Immature natural killer cell (primary cell): ENCODE measurements around the gene KRT74. TPM values are rescaled to one million over a fixed set of nuclear protein-coding genes. Genes with fewer than 3 reads are reported as not detected.

Source experiments
- DNase-seq, 3 donors: peaks; one replicate each; pipeline ENCODE4 v3.0.0; 2022; ENCODE audit warnings: mixed read lengths in 1 of 3
- H3K27ac Mint-ChIP-seq, 6 donors: one replicate each; pipeline ENCODE4 v1.8.0; 2020; ENCODE audit warnings: mixed read lengths in 6 of 6, mild to moderate bottlenecking in 5 of 6, inconsistent platforms in 4 of 6, moderate library complexity in 3 of 6
- H3K27me3 Mint-ChIP-seq, 3 donors: one replicate each; pipeline ENCODE4 v1.8.0; 2020 to 2021; ENCODE audit warnings: low read depth in 3 of 3, mild to moderate bottlenecking in 3 of 3, mixed read lengths in 3 of 3, moderate library complexity in 3 of 3, inconsistent platforms in 1 of 3
- H3K36me3 Mint-ChIP-seq, 3 donors: one replicate each; pipeline ENCODE4 v1.8.0; 2020; ENCODE audit warnings: mixed read lengths in 3 of 3, inconsistent platforms in 2 of 3, mild to moderate bottlenecking in 2 of 3
- H3K4me1 Mint-ChIP-seq, 2 donors: one replicate each; pipeline ENCODE4 v1.8.0; 2020; ENCODE audit warnings: inconsistent platforms in 2 of 2, mild to moderate bottlenecking in 2 of 2, mixed read lengths in 2 of 2, moderate library complexity in 1 of 2
- H3K4me3 Mint-ChIP-seq, 5 donors: one replicate each; pipeline ENCODE4 v1.8.0; 2020; ENCODE audit warnings: mild to moderate bottlenecking in 5 of 5, mixed read lengths in 5 of 5, inconsistent platforms in 3 of 5, moderate library complexity in 3 of 5
- H3K9me3 Mint-ChIP-seq, 6 donors: one replicate each; pipeline ENCODE4 v1.8.0; 2020; ENCODE audit warnings: mild to moderate bottlenecking in 6 of 6, mixed read lengths in 6 of 6, inconsistent platforms in 4 of 6, moderate library complexity in 3 of 6
- polyA plus RNA-seq, 3 donors: library from polyadenylated mRNA; unstranded; fragments of 300-500 nt; fragmentation: Illumina TruSeq; gene quantifications; one replicate each; pipeline ENCODE4 v1.2.3, GENCODE V29; 2021

The KRT74 gene
- polyA plus RNA-seq, 3 donors from 2014 or later, result not detected

DNA sequence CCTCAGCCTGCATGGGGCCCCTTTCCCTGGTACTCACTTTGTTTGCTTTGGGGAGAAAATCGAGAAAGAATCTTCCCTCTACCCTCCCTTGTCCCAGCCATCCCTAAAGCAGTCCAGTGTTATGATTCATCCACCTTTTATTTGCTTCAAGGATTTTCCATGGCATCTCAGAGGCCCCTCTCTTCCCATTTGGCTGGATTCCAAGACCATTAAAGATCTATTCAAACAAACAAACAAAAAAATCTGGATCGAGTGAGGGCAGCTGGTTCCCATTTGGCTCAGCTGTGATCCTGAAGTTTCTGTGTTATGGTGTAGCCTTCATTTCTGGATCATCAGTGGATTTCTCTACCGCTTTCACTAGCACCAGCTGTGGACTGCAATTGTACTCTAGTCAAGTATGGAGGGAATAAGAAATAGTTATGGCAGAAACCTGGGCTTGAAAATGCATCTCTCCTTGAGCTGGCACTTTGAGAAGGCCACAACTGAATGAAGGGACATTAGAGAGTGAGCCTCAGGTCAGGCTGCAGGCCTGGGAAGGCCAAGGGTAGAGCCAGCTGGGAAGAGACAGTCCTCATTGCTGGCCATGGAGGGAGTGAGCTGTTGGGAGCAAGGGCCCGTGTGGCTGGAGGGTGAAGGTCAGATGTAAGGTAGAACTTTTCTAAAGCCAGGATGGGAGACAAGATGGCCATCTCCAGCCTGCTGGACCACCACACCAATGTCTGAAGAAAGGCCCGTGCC lies 34.4 kb downstream of the KRT74 start:
- DNase-seq, result no peak
- H3K27me3 Mint-ChIP-seq, result peaks cover 2 to 5% (median 3%) of the 10 kb centered on the region in 3 donors
- H3K36me3 Mint-ChIP-seq, result peaks cover 0 to 4% (median 0%) of the 10 kb centered on the region in 3 donors
- peaks cover 10 to 19% of the 10 kb centered on the region in 2 donors for H3K4me1 Mint-ChIP-seq
- no peaks in the 10 kb centered on the region for H3K9me3 Mint-ChIP-seq
- H3K27ac Mint-ChIP-seq, result peak overlapping the region in 1 of 6 donors; percentile 30
- no peak overlapping the region for H3K4me3 Mint-ChIP-seq

DNA sequence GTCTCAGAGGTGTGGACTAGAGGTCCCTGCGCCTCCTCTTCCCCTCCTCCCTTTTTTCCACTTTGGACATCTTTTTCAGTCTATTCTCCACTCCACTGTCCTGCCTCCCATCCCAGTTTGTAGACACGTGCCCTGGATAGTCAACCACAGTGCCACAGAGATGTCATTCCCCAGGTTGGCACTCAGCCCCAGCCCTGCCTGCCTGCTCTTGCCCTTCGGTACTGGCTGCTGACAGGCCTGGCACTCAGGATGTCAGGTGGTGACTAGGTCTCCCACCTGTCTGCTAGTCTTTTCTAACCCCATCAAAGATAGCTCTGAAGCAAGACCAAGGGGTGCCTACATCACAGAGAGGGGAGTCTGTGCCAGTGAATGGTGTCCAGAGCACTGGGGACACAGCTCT lies 36.5 kb downstream of the KRT74 start:
- Mint-ChIP-seq H3K4me3 (no peak overlapping the region), H3K36me3 (no peaks in the 10 kb centered on the region), H3K4me1 (peaks cover 0 to 2% of the 10 kb centered on the region in 2 donors), H3K27ac (no peak overlapping the region), H3K9me3 (no peaks in the 10 kb centered on the region), H3K27me3 (peaks cover 0 to 6% (median 5%) of the 10 kb centered on the region in 3 donors)
- DNase-seq, result no peak

DNA sequence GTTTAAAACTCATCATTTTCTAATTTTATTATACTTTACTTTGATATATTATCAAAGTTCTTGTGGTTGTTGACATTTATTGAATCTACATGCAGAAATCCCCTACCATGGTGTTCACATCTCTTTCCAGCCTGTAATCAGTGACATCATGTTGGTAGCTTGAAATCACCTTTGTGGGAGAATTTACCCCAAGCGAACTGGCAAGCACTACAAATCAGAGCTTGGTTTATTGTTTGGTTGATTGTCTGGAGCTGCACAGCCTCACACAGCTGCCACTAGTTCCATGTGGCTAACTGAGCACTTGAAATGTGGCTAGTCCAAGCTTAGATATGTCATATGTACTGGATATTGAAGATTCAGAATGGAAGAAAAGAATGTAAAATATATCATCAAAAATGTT lies 38.1 kb downstream of the KRT74 start:
- Mint-ChIP-seq H3K27ac (no peak overlapping the region), H3K4me3 (no peak overlapping the region), H3K4me1 (no peaks in the 10 kb centered on the region), H3K36me3 (no peaks in the 10 kb centered on the region), H3K27me3 (peaks cover 0 to 5% (median 5%) of the 10 kb centered on the region in 3 donors), H3K9me3 (no peaks in the 10 kb centered on the region)
- DNase-seq, result no peak

DNA sequence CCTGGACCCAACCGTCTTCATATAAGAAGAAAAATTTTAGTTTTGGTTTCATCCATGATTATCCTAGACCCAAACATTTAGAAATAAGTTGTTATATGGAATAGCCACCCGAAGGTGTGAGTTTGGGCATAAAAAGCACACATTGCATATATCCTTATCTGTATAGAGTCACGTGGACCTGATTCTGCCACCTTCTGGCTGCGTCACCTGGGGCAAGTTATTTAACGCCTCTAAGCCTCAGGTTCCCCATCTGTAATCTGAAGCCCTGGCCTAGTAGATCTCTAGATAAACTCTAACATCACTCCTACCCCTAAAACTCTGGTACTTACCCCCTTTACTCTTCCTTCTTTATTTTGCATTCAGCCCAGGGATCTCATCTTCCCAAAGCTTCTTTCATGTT lies 39.2 kb downstream of the KRT74 start:
- H3K4me1 Mint-ChIP-seq, result no peaks in the 10 kb centered on the region
- H3K27ac Mint-ChIP-seq, result no peak overlapping the region
- peaks cover 3 to 8% (median 5%) of the 10 kb centered on the region in 3 donors for H3K27me3 Mint-ChIP-seq
- no peaks in the 10 kb centered on the region for H3K9me3 Mint-ChIP-seq
- H3K36me3 Mint-ChIP-seq, result peaks cover 0 to 4% (median 0%) of the 10 kb centered on the region in 3 donors
- no peak overlapping the region for H3K4me3 Mint-ChIP-seq
- DNase-seq, result no peak

DNA sequence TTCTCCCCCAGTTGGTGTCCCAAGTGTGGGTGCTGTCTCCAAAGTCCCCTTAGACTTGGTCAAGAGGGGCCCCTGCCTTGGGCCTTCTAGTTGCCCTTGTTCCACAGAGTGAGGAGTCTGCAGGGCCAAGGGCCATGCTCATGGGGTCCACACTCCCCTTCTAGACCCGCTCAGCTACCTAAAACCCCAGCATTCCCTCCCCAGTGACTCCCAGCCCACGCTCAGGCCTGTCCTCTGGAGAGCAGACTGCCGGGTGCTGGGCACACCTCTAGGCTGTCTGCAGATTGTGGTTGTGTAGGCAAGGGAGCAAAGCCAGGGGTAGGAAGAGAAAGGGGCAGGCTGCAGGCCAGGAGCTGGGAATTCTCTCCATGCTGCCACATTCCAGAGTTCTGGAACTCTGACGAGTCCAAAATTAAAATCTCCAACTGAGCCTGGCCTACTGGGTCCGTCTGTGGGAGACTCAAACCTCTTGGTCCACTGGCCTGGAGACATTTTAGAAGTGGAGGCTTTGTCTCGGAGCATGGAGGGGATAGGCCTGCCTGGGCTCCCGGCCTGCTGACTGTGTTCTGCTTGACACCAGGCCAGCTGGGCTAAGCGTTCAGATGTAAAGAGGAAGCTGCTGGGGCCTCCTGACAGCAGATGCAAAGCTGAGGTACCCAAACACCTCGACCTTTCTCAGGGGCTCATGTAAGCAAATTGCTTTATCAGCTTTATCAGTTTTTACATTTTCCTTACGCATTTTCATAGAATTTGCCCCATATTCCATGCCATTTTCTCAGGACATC lies 39.8 kb downstream of the KRT74 start:
- Mint-ChIP-seq H3K4me1 (no peaks in the 10 kb centered on the region), H3K27me3 (peaks cover 3 to 10% (median 5%) of the 10 kb centered on the region in 3 donors), H3K4me3 (no peak overlapping the region), H3K36me3 (peaks cover 0 to 4% (median 0%) of the 10 kb centered on the region in 3 donors), H3K27ac (no peak overlapping the region), H3K9me3 (no peaks in the 10 kb centered on the region)
- DNase-seq, result no peak

DNA sequence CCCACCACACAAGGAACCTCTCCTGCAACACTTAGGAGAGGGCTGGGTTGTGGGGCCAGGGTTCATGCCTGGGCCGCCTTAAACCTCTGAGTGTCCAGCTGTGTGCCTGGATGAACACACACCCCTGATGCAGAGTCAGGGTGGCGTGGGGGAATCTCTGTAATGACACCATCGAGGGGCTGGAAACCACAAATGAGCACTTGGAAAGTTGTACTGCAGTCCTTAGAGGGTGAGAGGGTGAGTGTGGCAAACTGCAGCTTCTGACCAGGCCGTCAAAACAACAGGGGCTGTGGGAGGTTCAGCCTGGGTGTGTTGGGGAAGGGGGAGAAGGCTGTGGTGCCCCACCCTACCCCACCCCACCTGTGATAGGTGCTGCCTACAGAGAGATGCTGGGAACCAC lies 41.0 kb downstream of the KRT74 start:
- H3K4me1 Mint-ChIP-seq, result peaks cover 5 to 8% of the 10 kb centered on the region in 2 donors
- H3K27me3 Mint-ChIP-seq, result peaks cover 3 to 10% (median 5%) of the 10 kb centered on the region in 3 donors
- H3K4me3 Mint-ChIP-seq, result no peak overlapping the region
- peaks cover 0 to 4% (median 0%) of the 10 kb centered on the region in 3 donors for H3K36me3 Mint-ChIP-seq
- DNase-seq, result no peak
- no peaks in the 10 kb centered on the region for H3K9me3 Mint-ChIP-seq
- H3K27ac Mint-ChIP-seq, result peak overlapping the region in 1 of 6 donors; percentile 58

DNA sequence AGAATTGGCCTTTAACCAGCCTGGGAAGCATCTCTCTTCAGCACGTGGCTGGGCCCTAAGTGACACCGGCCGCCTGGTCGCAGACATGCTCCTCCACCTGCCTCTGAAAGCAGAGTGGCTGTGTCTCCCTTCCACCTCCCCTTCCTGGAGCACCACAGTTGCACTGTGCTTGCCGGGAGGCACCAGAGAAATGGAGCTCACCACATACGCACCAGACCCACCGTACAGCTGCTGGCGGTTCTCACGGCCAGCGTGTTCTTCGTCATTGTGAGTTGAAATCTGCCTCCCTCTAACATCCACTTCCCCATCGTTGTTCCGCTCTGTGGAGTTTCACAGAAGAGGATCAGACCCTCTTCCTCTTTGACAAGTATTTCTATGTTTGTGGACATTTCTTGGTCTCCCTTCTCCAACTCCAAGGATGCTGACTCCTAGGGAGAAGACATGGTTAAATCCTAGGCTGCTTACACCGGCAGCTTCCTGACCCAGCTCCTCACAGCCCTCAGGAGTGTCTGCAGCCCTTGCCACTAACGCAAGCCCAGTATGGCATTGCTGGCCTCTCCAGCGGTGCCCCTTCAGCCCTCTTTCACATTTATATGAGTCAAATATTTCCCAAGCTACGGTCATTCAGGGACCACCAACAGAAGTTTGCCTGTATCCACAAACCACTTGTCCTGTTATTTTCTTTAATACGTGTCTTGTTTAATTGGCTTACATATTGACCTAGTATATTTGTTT lies 41.9 kb downstream of the KRT74 start:
- peaks cover 3 to 12% (median 6%) of the 10 kb centered on the region in 3 donors for H3K27me3 Mint-ChIP-seq
- H3K27ac Mint-ChIP-seq, result peak overlapping the region in 2 of 6 donors; percentile 56 to 58
- H3K36me3 Mint-ChIP-seq, result peaks cover 0 to 4% (median 0%) of the 10 kb centered on the region in 3 donors
- H3K9me3 Mint-ChIP-seq, result no peaks in the 10 kb centered on the region
- peaks cover 12 to 17% of the 10 kb centered on the region in 2 donors for H3K4me1 Mint-ChIP-seq
- DNase-seq, result no peak
- no peak overlapping the region for H3K4me3 Mint-ChIP-seq

DNA sequence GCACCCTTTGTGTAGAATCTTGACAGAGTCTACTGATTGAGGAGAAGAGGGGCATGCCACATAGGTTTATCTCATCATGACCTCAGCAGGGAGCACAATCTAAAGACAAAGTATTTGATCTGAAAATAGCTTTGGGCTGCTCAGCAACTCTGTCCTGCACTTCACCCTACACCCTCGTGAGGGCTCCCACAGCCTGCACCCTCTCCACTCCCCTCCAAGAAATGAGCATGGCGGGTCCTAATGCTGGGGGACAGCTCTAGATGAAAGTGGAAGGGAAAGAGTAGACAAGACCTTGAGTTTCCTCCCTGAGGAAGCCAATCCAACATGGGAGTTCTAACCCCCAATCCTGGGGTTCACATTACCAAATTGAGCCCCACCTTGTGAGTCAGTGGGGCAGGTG lies 42.7 kb downstream of the KRT74 start:
- peaks cover 6 to 12% (median 6%) of the 10 kb centered on the region in 3 donors for H3K27me3 Mint-ChIP-seq
- H3K9me3 Mint-ChIP-seq, result no peaks in the 10 kb centered on the region
- peaks cover 21 to 23% of the 10 kb centered on the region in 2 donors for H3K4me1 Mint-ChIP-seq
- H3K36me3 Mint-ChIP-seq, result peaks cover 0 to 4% (median 0%) of the 10 kb centered on the region in 3 donors
- no peak overlapping the region for H3K4me3 Mint-ChIP-seq
- no peak overlapping the region for H3K27ac Mint-ChIP-seq
- no peak for DNase-seq

DNA sequence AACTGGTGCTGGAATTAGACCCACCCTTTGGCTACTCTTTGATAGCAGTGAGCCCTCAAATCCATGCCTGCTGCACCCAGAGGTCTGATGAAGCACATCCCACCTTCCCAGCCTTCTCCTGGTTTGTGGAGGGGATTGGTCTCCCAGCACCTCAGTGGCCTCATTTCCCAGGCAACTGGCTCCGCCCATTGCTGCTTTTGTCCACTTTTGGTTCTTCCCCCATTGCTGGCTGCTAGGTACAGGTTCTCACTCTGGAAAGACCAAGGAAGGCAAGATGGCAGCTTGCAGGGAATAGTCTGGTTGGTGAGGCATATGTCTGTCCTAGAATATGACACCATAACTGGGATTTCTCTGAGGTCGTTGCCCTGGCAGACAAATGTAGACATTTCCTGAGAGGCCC lies 43.3 kb downstream of the KRT74 start:
- H3K4me3 Mint-ChIP-seq, result no peak overlapping the region
- H3K4me1 Mint-ChIP-seq, result peaks cover 26 to 28% of the 10 kb centered on the region in 2 donors
- no peak for DNase-seq
- H3K27me3 Mint-ChIP-seq, result peaks cover 6 to 12% (median 6%) of the 10 kb centered on the region in 3 donors
- H3K27ac Mint-ChIP-seq, result peak overlapping the region in 1 of 6 donors; percentile 35
- no peaks in the 10 kb centered on the region for H3K9me3 Mint-ChIP-seq
- H3K36me3 Mint-ChIP-seq, result peaks cover 0 to 4% (median 0%) of the 10 kb centered on the region in 3 donors

DNA sequence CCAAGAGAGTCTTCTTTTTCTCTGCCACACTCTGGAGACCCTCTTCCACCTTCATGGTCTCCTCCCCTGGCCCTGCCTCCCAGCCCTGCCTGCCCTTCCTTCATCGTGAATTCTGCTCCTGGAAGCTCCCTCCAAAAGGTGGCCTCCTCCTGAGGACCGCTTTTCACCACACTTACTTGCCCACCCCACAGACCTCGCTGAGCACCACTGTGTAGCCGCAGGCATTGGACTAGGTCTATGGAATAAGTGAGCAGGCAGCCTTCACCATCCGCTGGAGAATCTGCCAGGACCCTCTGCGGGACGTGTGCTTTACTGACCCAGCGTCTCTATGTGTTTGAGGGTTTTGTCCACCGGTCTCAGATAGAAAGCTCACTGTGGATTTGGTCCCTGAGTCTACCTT lies 43.8 kb downstream of the KRT74 start:
- Mint-ChIP-seq H3K4me3 (no peak overlapping the region), H3K27ac (peak overlapping the region in 1 of 6 donors; percentile 9), H3K27me3 (peaks cover 6 to 12% (median 6%) of the 10 kb centered on the region in 3 donors), H3K36me3 (peaks cover 0 to 4% (median 0%) of the 10 kb centered on the region in 3 donors), H3K9me3 (no peaks in the 10 kb centered on the region), H3K4me1 (peaks cover 29 to 33% of the 10 kb centered on the region in 2 donors)
- DNase-seq, result no peak

DNA sequence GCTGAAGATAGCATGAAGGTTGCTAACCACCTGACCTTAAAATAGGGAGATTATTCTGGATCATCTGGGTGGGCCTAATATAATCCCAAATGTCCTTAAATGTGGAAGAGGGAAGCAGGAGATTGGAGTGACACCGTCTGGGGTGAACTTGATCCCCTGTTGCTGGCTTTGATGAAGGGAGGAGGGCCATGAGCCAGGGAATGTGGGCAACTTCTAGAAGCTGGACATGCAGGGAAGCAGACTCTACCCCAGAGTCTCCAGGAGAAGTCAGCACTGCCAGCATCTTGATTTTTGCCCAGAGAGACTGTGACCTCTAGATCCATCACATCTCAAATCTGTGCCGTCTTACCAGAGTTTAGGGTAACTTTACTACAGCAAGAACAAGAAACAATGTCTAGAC lies 44.2 kb downstream of the KRT74 start:
- H3K4me1 Mint-ChIP-seq, result peaks cover 32 to 35% of the 10 kb centered on the region in 2 donors
- no peaks in the 10 kb centered on the region for H3K9me3 Mint-ChIP-seq
- no peak overlapping the region for H3K27ac Mint-ChIP-seq
- H3K36me3 Mint-ChIP-seq, result peaks cover 0 to 4% (median 0%) of the 10 kb centered on the region in 3 donors
- no peak for DNase-seq
- H3K27me3 Mint-ChIP-seq, result peaks cover 4 to 12% (median 6%) of the 10 kb centered on the region in 3 donors
- no peak overlapping the region for H3K4me3 Mint-ChIP-seq

DNA sequence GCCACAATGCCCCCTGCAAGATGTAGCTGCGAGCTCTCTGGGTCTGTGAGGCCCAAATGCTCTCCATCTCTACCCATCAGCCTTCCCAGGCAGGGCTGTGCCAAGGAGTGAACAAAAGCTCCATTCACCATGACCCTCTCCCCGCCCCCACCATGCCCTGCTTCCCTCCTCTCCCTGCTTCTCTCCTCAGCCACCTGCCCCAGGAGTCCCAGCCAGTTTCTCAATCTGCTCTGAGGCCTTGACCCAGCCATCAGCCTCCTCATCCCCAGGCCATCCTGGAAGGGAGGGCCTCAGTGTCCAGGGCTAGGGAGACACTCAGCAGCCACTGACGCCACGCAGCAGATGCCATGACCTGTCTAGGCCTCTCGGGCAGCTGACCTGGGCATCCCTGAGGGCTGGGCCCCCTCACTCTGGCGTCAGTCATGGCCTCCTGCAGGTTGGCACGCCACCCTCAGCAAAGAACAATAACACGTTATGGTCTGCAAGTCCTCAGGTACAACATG lies 45.0 kb downstream of the KRT74 start:
- no peak overlapping the region for H3K4me3 Mint-ChIP-seq
- H3K36me3 Mint-ChIP-seq, result peaks cover 0 to 4% (median 0%) of the 10 kb centered on the region in 3 donors
- peaks cover 32 to 35% of the 10 kb centered on the region in 2 donors for H3K4me1 Mint-ChIP-seq
- DNase-seq, result no peak
- peaks cover 4 to 10% (median 6%) of the 10 kb centered on the region in 3 donors for H3K27me3 Mint-ChIP-seq
- H3K27ac Mint-ChIP-seq, result peak overlapping the region in 1 of 6 donors; percentile 21
- no peaks in the 10 kb centered on the region for H3K9me3 Mint-ChIP-seq

DNA sequence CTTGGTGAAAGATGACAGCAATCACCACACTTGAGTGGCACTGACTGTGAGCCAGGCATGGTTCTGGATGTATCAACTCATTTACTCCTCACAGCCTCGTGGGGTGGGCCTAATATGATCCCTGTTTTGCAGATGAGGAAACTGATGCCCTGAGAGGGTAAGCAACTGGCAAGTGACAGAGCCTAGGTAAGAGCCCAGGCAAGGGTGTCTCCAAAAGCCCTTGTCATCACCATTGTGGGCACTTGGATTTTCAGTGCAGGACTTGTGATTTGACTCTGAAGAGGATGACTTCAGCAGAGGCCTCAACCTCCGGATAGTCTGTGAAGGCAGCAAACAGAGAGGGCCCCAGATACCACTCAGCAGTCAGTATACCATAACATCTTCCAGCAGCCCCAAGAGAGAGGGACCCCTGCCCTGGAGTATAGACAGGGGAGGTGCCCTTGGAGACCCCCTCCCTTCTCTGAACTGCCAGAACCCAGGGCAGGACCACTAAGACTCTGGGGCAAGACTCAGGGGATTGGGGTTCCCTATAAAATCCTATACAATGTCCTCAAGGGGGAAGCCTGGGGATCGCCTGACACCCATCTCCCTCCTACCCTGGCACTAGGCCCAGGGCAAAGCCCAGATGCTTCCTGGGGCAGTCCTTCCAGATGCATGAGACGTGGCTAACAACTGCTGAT lies 46.4 kb downstream of the KRT74 start:
- peak overlapping the region; percentile 69 to 91 (median 82) for H3K27ac Mint-ChIP-seq
- H3K4me3 Mint-ChIP-seq, result peak overlapping the region; percentile 61 to 83 (median 76)

More for the DNA sequence above, 46.4 kb downstream of the KRT74 start:
- no peak for DNase-seq
- H3K9me3 Mint-ChIP-seq, result no peaks in the 10 kb centered on the region
- H3K36me3 Mint-ChIP-seq, result peaks cover 0 to 4% (median 0%) of the 10 kb centered on the region in 3 donors
- peaks cover 3 to 7% (median 6%) of the 10 kb centered on the region in 3 donors for H3K27me3 Mint-ChIP-seq
- peaks cover 32 to 35% of the 10 kb centered on the region in 2 donors for H3K4me1 Mint-ChIP-seq
